ENCODE data around the gene RAB10. TPM values are rescaled to one million over a fixed set of nuclear protein-coding genes. Genes with fewer than 3 reads are reported as not detected.
A peak's percentile ranks its signal among the peaks of the same experiment; 100 is the strongest.

Gene RAB10
- total RNA-seq, 1 experiment from 2014 or later = 130 TPM

GRCh38 chr2:26043109-26043508, 9.2 kb downstream of the RAB10 start:
- H3K4me2 ChIP-seq (ENCODE audit: insufficient read depth, insufficient read length, low read length) = no peak overlapping the region
- H4K5ac ChIP-seq (ENCODE audit: insufficient read length, low read depth, low read length) = no peak overlapping the region
- Mint-ChIP-seq H3K9me3 (no peaks in the 10 kb centered on the region), H3K4me1 (peaks cover 20 to 23% of the 10 kb centered on the region in 2 experiments), H3K27ac (peak overlapping the region in 1 of 3 experiments; percentile 73; a peak in 2 of 7 replicates), H3K27me3 (ENCODE audit: low read depth) (no peaks in the 10 kb centered on the region), H3K36me3 (ENCODE audit: insufficient read depth in 1 of 3, low read depth in 3 of 3) (peaks cover 13 to 34% (median 32%) of the 10 kb centered on the region in 3 experiments; a peak in 6 of 7 replicates), H3K4me3 (no peak overlapping the region)
- peaks cover 5% of the 10 kb centered on the region for H3K79me1 ChIP-seq (ENCODE audit: insufficient read depth, low read depth, low read length, poor library complexity, severe bottlenecking)
- WGBS (ENCODE audit: extremely low coverage, insufficient read length, low lambda C conversion rate) = no CpG with 5 or more reads among the region's 5 CpGs
- no peak overlapping the region for H4K91ac ChIP-seq (ENCODE audit: insufficient read length, low read depth, low read length)
- no peak overlapping the region for H2AFZ ChIP-seq (ENCODE audit: low read length)
- TF ChIP-seq CTCF (conservative IDR thresholded peaks at IDR 0.05) = no peak
- no peak overlapping the region for H2BK20ac ChIP-seq (ENCODE audit: low read depth, low read length, poor library complexity, severe bottlenecking)
- no peak overlapping the region for H2BK15ac ChIP-seq (ENCODE audit: low read depth, low read length)
- H3K4ac ChIP-seq (ENCODE audit: low read depth, low read length) = no peak overlapping the region
- DNase-seq = no peak
- H3K27me3 ChIP-seq (ENCODE audit: insufficient read depth, low read length) = no peaks in the 10 kb centered on the region
- H3K23ac ChIP-seq (ENCODE audit: insufficient read length, low read depth, low read length) = no peak overlapping the region
- no peaks in the 10 kb centered on the region for H3K9me3 ChIP-seq (ENCODE audit: control insufficient read depth, low read depth, low read length)
- H3K4me1 ChIP-seq (ENCODE audit: insufficient read depth, low read length) = no peaks in the 10 kb centered on the region; the same call in 1 of the 2 replicates
- H3K56ac ChIP-seq (ENCODE audit: insufficient read length, low read depth, low read length) = no peak overlapping the region
- H3K79me2 ChIP-seq (ENCODE audit: insufficient read depth, low read length) = peaks cover 63% of the 10 kb centered on the region; the same call in 1 of the 2 replicates
- H3K27ac ChIP-seq (ENCODE audit: insufficient read length, low read depth, low read length) = no peak overlapping the region
- no peak overlapping the region for H2BK120ac ChIP-seq (ENCODE audit: low read depth, low read length, poor library complexity, severe bottlenecking)
- no peaks in the 10 kb centered on the region for H3K23me2 ChIP-seq (ENCODE audit: insufficient read length, low read depth, low read length, poor library complexity, severe bottlenecking)
- H4K8ac ChIP-seq (replicated peaks; ENCODE audit: insufficient read length, low read depth, low read length) = no peak overlapping the region
- H3T11ph ChIP-seq (ENCODE audit: low read length) = no peak overlapping the region
- H3K14ac ChIP-seq (ENCODE audit: insufficient read depth, low read length) = no peak overlapping the region
- no peak overlapping the region for H2BK12ac ChIP-seq (ENCODE audit: insufficient read length, low read depth, low read length)
- no peak overlapping the region for H3K18ac ChIP-seq (ENCODE audit: insufficient read length, low read depth, low read length)
- no peak overlapping the region for H2AK5ac ChIP-seq (ENCODE audit: insufficient read length, low read length)
- no peaks in the 10 kb centered on the region for H4K20me1 ChIP-seq (ENCODE audit: control insufficient read depth, insufficient read depth, insufficient read length)
- H3K9ac ChIP-seq (ENCODE audit: extremely low read depth, insufficient read length, low read length) = no peak overlapping the region
- no peak overlapping the region for H2BK5ac ChIP-seq (ENCODE audit: insufficient read length, low read length)

Measured in H9 (cell line).